ENCODE data around the gene ZNF224.
A peak's percentile ranks its signal among the peaks of the same experiment; 100 is the strongest.

ZNF224 gene

GRCh38 chr19:44093931-44094765, at the start of gene ZNF224:
Gene ZNF224, plus strand, starts transcription at chr19:44094361. Its CDS starts 3,513 bp downstream, at chr19:44097874.
- peak; percentile 89 for DNase-seq
- H3K4me1 Mint-ChIP-seq, result peaks cover 14% of the 10 kb centered on the region

DNA sequence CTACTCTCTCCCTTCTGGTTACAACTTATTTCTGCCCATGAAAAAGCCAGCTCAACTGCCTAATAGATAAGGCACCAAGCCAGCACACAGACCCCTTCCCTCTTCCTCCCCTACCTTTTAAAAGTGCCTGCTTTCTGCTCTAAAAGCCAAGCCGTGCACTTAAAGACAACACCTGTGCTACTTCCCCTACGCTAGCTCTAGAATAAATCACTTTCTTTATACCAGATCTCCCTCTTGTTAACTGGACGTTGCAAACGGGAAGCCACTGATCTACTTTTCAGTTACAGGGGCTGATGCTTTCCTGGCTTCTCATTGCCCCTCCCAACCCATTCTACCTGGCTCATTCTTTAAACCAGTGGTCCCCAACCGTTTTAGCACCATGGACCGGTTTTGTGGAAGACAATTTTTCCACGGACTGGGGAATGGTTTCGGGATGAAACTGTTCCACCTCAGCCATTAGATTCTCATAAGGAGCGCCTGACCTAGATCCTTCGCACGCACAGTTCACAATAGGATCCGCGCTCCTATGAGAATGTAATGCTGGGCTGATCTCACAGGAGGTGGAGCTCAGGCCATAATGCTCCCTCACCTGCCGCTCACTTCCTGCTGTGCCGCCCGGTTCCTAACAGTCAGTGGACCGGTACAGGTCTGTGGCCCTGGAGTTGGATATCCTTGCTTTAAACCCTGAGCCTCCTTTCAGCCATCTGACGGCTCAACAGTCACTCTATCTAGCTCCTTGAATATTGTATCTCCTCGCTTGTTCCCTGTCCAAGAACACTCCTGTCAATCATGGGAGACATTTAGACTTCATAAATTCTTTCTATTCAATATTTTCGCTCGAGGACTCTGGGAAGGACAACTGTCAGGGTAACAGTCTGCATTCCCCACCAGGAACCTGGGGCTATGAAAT, 43.2 kb upstream of the ZNF224 start:
- H3K4me1 Mint-ChIP-seq, result peaks cover 23% of the 10 kb centered on the region
- no peak overlapping the region for H3K27ac Mint-ChIP-seq
- peak overlapping the region; percentile 99 for H3K4me3 Mint-ChIP-seq
- H3K36me3 Mint-ChIP-seq (ENCODE audit: low read depth), result peaks cover 40% of the 10 kb centered on the region
- no peak for TF ChIP-seq CTCF (IDR thresholded peaks at IDR 0.05)
- H3K9me3 Mint-ChIP-seq, result peaks cover 55% of the 10 kb centered on the region
- DNase-seq, result no peak
- peaks cover 37% of the 10 kb centered on the region for H3K27me3 Mint-ChIP-seq (ENCODE audit: low read depth, poor library complexity)

More at GRCh38 chr19:44093931-44094765, at the start of gene ZNF224:
- Mint-ChIP-seq H3K27ac (peak within 1 kb of the TSS; percentile 99), H3K27me3 (ENCODE audit: low read depth, poor library complexity) (peaks cover 16% of the 10 kb centered on the region), H3K4me3 (peak within 1 kb of the TSS; percentile 99), H3K9me3 (peaks cover 5% of the 10 kb centered on the region), H3K36me3 (ENCODE audit: low read depth) (peaks cover 34% of the 10 kb centered on the region)
- no peak for TF ChIP-seq CTCF (IDR thresholded peaks at IDR 0.05)

- Mint-ChIP-seq H3K9me3 (peaks cover 59% of the 10 kb centered on the region), H3K36me3 (ENCODE audit: low read depth) (peaks cover 46% of the 10 kb centered on the region), H3K27ac (peak within 1 kb of the TSS; percentile 83), H3K4me3 (peak within 1 kb of the TSS; percentile 99), H3K27me3 (ENCODE audit: low read depth, poor library complexity) (peaks cover 33% of the 10 kb centered on the region), H3K4me1 (peaks cover 23% of the 10 kb centered on the region)
- peak; percentile 86 for DNase-seq
- TF ChIP-seq CTCF (IDR thresholded peaks at IDR 0.05), result no peak
These were observed 42.3 kb upstream of the ZNF224 start, which contains the start of gene ZNF223 for GRCh38 chr19:44051650-44052402. Gene ZNF223, plus strand, starts transcription at chr19:44052036. Its CDS starts 3,141 bp downstream, at chr19:44055177.

- Mint-ChIP-seq H3K27me3 (ENCODE audit: low read depth, poor library complexity) (peaks cover 1% of the 10 kb centered on the region), H3K9me3 (peaks cover 43% of the 10 kb centered on the region), H3K27ac (no peak overlapping the region), H3K36me3 (ENCODE audit: low read depth) (peaks cover 86% of the 10 kb centered on the region), H3K4me1 (peaks cover 23% of the 10 kb centered on the region), H3K4me3 (no peak overlapping the region)
- no peak for TF ChIP-seq CTCF (IDR thresholded peaks at IDR 0.05)
- DNase-seq, result no peak
These were observed 38.3 kb upstream of the ZNF224 start for GRCh38 chr19:44055870-44056269.

GRCh38 chr19:44059229-44059628, 34.9 kb upstream of the ZNF224 start:
- Mint-ChIP-seq H3K27me3 (ENCODE audit: low read depth, poor library complexity) (no peaks in the 10 kb centered on the region), H3K4me1 (no peaks in the 10 kb centered on the region), H3K9me3 (peaks cover 24% of the 10 kb centered on the region), H3K36me3 (ENCODE audit: low read depth) (peaks cover 98% of the 10 kb centered on the region), H3K4me3 (no peak overlapping the region), H3K27ac (no peak overlapping the region)
- no peak for DNase-seq
- TF ChIP-seq CTCF (IDR thresholded peaks at IDR 0.05), result no peak

Measured in nephron progenitor cell (in vitro differentiated cells).